Measurements from ENCODE around the gene F8.

DNA sequence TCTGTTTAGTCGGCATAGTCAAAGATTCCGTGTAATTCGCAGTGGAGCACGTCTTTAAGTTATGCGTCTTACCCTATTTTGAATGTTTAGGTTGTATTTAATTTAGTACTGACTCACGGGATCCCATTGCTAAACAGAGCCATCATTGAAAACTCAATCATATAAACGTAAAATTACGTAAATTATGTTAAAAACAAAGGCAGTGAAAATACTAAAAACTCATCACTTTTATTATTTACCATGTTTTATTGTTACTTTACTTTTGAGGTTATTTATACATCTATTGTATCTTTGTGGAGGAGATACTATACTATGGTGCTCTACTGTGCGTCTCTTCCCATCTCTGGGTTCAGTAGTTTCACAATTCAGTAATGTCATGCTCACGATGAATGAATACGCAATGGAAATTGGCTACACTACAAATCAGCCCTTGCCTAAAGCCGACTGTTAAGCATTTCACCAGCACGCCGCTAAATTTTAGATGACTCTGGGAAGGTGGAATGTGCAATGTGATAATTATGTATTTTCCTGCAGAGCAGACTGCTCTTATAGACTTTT lies 5.1 kb upstream of the F8 start:
- TF ChIP-seq CTCF (IDR thresholded peaks at IDR 0.05; ENCODE audit: low read length), result no peak
- TF ChIP-seq EZH2 (IDR thresholded peaks at IDR 0.05; ENCODE audit: borderline replicate concordance, low read length), result no peak
